Natural killer cell (primary cell): ENCODE measurements around the gene NBL1. TPM values are rescaled to one million over a fixed set of nuclear protein-coding genes. Genes with fewer than 3 reads are reported as not detected.

ENCODE experiments used
- ATAC-seq, 3 donors: fragments of 150-1000 bp in 2 of 3; fragments of 200-7000 bp in 1 of 3; cut with Tn5 transposase; 1 replicate in 1 of 3; 2 replicates in 2 of 3; pipeline ENCODE4 v1.10.0; 2021; ENCODE audit warnings: mild to moderate bottlenecking in 2 of 3, moderate library complexity in 2 of 3
- DNase-seq, 2 donors: peaks; one replicate each; pipeline versions ENCODE4 v3.0.0 to v3.0.0-alpha.2; 2013 to 2021; ENCODE audit warnings: mixed read lengths in 1 of 2
- H3K27ac ChIP-seq: one replicate; pipeline ENCODE4 v1.5.1; 2013; ENCODE audit warnings: mild to moderate bottlenecking, low read length
- H3K27me3 ChIP-seq: one replicate; pipeline ENCODE4 v1.6.1; 2013; ENCODE audit warnings: low read length; ENCODE audit not compliant: control insufficient read depth, insufficient read depth
- H3K36me3 ChIP-seq: one replicate; pipeline ENCODE4 v1.6.1; 2013; ENCODE audit warnings: low read length; ENCODE audit not compliant: control insufficient read depth, insufficient read depth
- H3K4me1 ChIP-seq: one replicate; pipeline ENCODE4 v1.6.1; 2013; ENCODE audit warnings: low read length; ENCODE audit not compliant: control insufficient read depth, insufficient read depth
- H3K4me3 ChIP-seq: one replicate; pipeline ENCODE4 v1.5.1; 2013; ENCODE audit warnings: low read length
- H3K9me3 ChIP-seq: one replicate; pipeline ENCODE4 v1.6.1; 2013; ENCODE audit warnings: low read length; ENCODE audit not compliant: control insufficient read depth, insufficient read depth
- H3K27ac Mint-ChIP-seq, 2 donors: one replicate each; pipeline ENCODE4 v1.8.0; 2022; ENCODE audit warnings: mild to moderate bottlenecking in 2 of 2, mixed read lengths in 2 of 2, moderate library complexity in 1 of 2
- H3K27me3 Mint-ChIP-seq, 2 donors: one replicate each; pipeline ENCODE4 v1.8.0; 2022; ENCODE audit warnings: low read depth in 2 of 2, mixed read lengths in 2 of 2
- H3K36me3 Mint-ChIP-seq: one replicate; pipeline ENCODE4 v1.8.0; 2022; ENCODE audit warnings: mixed read lengths
- H3K4me1 Mint-ChIP-seq, 2 donors: one replicate each; pipeline ENCODE4 v1.8.0; 2022; ENCODE audit warnings: mixed read lengths in 2 of 2
- H3K4me3 Mint-ChIP-seq: one replicate; pipeline ENCODE4 v1.8.0; 2022; ENCODE audit warnings: mild to moderate bottlenecking, moderate library complexity, mixed read lengths
- H3K9me3 Mint-ChIP-seq, 2 donors: one replicate each; pipeline ENCODE4 v1.8.0; 2022; ENCODE audit warnings: mixed read lengths in 2 of 2
- WGBS: methylation state at CpG from one replicate; pipeline ENCODE4 v1.1.7; 2013; ENCODE audit warnings: missing lambda C conversion rate; ENCODE audit not compliant: insufficient coverage; 5-methylcytosine and 5-hydroxymethylcytosine counted together
- intact Hi-C: fragments of 100-400 bp; cut with micrococcal nuclease; formaldehyde crosslinking; loops from one replicate; pipeline ENCODE4 v1.14.2; 2022
- total RNA-seq, 4 donors: library from RNA; stranded (reverse); fragments of 120-200 nt in 1 of 4; gene quantifications; one replicate each; pipeline versions ENCODE4 v1.2.3 to v1.2.4, GENCODE V29; 2013 to 2022
- TF ChIP-seq, protein P1 (sequence below): fragments of 200-600 bp; IDR thresholded peaks from one replicate; pipeline ENCODE4 v1.8.0; 2022; ENCODE audit warnings: antibody characterized with exemption

Gene NBL1
- total RNA-seq, 3 donors from 2014 or later (not counting 1 experiment from before 2014, with no cell fraction given), result 10.7 to 18.4 (median 11.4) TPM

DNA sequence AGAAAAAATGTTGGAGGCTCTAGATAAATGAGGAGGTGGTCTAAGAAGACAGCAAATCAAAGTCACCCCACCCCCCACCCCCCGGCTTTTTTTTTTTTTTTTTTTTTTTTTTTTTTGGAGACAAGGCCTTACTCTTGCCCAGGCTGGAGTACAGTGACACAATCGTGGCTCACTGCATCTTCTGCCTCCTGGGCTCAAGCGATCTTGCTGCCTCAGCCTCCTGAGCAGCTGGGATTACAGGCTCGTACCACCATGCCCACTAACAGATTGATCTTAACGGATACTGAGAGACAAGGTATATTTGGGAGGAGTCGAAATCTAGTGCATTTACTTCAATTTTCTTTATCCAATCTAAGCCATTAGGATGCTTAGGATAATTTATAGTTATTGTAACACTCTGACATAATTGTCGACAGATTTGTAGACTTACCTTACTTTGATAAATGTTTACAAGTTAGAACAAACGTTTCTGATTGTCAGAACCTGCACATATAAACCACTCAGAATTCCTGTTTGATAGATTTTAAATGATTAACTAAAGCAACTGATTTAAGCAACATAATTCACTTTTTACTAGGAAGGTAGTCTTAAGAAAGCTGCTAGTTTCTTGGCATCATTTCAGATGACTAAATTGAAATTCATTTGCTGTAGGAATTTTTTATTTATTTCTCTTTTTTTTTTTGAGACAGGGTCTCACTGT is 33.7 kb upstream of the NBL1 start:
- ATAC-seq, result no peak
- Mint-ChIP-seq H3K4me1 (peaks cover 45 to 51% of the 10 kb centered on the region in 2 donors), H3K9me3 (no peaks in the 10 kb centered on the region), H3K36me3 (peaks cover 6% of the 10 kb centered on the region), H3K4me3 (no peak overlapping the region), H3K27me3 (no peaks in the 10 kb centered on the region), H3K27ac (no peak overlapping the region)
- Histone ChIP-seq H3K4me3 (no peak overlapping the region), H3K27me3 (no peaks in the 10 kb centered on the region), H3K36me3 (peaks cover 3% of the 10 kb centered on the region), H3K4me1 (peaks cover 12% of the 10 kb centered on the region), H3K9me3 (no peaks in the 10 kb centered on the region), H3K27ac (no peak overlapping the region)
- no peak for DNase-seq
- 97% methylated on average over 2 of the region's 8 CpGs for WGBS
- TF ChIP-seq, protein P1, sequence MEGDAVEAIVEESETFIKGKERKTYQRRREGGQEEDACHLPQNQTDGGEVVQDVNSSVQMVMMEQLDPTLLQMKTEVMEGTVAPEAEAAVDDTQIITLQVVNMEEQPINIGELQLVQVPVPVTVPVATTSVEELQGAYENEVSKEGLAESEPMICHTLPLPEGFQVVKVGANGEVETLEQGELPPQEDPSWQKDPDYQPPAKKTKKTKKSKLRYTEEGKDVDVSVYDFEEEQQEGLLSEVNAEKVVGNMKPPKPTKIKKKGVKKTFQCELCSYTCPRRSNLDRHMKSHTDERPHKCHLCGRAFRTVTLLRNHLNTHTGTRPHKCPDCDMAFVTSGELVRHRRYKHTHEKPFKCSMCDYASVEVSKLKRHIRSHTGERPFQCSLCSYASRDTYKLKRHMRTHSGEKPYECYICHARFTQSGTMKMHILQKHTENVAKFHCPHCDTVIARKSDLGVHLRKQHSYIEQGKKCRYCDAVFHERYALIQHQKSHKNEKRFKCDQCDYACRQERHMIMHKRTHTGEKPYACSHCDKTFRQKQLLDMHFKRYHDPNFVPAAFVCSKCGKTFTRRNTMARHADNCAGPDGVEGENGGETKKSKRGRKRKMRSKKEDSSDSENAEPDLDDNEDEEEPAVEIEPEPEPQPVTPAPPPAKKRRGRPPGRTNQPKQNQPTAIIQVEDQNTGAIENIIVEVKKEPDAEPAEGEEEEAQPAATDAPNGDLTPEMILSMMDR, result no peak
- intact Hi-C loops, result no loop called here

DNA sequence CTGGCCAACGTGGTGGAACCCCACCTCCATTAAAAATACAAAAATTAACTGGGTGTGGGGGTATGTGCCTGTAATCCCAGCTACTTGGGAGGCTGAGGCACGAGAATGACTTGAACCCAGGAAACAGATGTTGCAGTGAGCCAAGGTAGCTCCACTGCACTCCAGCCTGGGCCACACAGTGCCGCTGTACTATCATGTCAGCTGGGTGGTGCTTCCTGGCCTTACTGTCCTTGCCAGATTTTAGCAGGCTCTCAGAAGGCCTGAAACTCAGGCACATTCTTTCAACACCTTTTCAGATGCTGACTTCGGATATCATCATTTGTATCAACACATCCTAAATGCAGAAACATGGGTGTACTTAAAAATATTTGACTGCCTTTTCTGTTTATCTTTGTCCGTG is 31.6 kb upstream of the NBL1 start:
- ATAC-seq (no peak), DNase-seq (no peak)
- peaks cover 6% of the 10 kb centered on the region for H3K36me3 Mint-ChIP-seq
- Histone ChIP-seq H3K36me3 (peaks cover 12% of the 10 kb centered on the region), H3K9me3 (no peaks in the 10 kb centered on the region), H3K27me3 (no peaks in the 10 kb centered on the region), H3K27ac (no peak overlapping the region), H3K4me3 (no peak overlapping the region), H3K4me1 (peaks cover 5% of the 10 kb centered on the region)
- H3K9me3 Mint-ChIP-seq, result no peaks in the 10 kb centered on the region
- no peak overlapping the region for H3K4me3 Mint-ChIP-seq
- no peaks in the 10 kb centered on the region for H3K27me3 Mint-ChIP-seq
- whole genome bisulfite sequencing, result 93% methylated on average over 4 of the region's 5 CpGs
- TF ChIP-seq, protein P1, result no peak
- peaks cover 25 to 31% of the 10 kb centered on the region in 2 donors for H3K4me1 Mint-ChIP-seq
- peak overlapping the region in 1 of 2 donors; percentile 70 for H3K27ac Mint-ChIP-seq
- intact Hi-C loops, result no loop called here

DNA sequence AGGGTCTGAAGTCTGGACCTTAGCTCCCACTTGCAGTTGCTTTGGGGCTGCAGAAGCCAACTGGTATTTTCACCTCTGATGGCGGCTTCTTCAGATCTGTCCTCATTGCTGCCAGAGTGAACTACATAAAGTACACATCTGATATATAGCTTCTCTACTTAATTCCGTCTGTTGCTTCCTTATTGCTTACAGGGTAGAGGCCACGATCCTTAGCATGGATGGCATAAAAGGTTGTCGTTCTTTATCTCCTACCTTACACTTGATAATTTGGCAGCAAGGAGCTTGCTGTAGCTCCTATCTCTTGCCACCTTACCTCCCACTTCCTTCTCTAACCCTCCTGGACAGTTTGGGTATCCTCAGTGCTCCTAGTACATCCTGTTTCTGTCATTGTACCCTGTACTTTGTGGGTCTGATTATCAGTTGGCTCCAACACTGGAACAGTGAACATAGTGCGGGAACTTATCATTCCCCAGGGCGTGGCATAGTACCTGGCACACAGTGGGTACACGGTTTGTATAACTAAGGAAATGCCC is 30.9 kb upstream of the NBL1 start:
- H3K27me3 Mint-ChIP-seq, result no peaks in the 10 kb centered on the region
- no peak for DNase-seq
- H3K36me3 Mint-ChIP-seq, result peaks cover 6% of the 10 kb centered on the region
- peak overlapping the region; percentile 6 to 70 for H3K27ac Mint-ChIP-seq
- WGBS, result 75% methylated on average over 7 of the region's 7 CpGs
- no peak for ATAC-seq
- Histone ChIP-seq H3K36me3 (peaks cover 12% of the 10 kb centered on the region), H3K9me3 (no peaks in the 10 kb centered on the region), H3K27me3 (no peaks in the 10 kb centered on the region), H3K4me1 (peaks cover under 1% of the 10 kb centered on the region), H3K27ac (no peak overlapping the region), H3K4me3 (no peak overlapping the region)
- H3K4me3 Mint-ChIP-seq, result no peak overlapping the region
- H3K4me1 Mint-ChIP-seq, result peaks cover 18 to 24% of the 10 kb centered on the region in 2 donors
- no peaks in the 10 kb centered on the region for H3K9me3 Mint-ChIP-seq
- TF ChIP-seq, protein P1, result no peak
- intact Hi-C loops, result no loop called here
